LNCAP (cell line): Measurements from ENCODE around the gene FKBP8.

Experiments used
- CTCF ChIP-seq: fragments of 450-650 bp; IDR thresholded peaks from 2 replicates; pipeline ENCODE4 v1.5.1; 2017; ENCODE audit warnings: mild to moderate bottlenecking

Gene FKBP8

DNA sequence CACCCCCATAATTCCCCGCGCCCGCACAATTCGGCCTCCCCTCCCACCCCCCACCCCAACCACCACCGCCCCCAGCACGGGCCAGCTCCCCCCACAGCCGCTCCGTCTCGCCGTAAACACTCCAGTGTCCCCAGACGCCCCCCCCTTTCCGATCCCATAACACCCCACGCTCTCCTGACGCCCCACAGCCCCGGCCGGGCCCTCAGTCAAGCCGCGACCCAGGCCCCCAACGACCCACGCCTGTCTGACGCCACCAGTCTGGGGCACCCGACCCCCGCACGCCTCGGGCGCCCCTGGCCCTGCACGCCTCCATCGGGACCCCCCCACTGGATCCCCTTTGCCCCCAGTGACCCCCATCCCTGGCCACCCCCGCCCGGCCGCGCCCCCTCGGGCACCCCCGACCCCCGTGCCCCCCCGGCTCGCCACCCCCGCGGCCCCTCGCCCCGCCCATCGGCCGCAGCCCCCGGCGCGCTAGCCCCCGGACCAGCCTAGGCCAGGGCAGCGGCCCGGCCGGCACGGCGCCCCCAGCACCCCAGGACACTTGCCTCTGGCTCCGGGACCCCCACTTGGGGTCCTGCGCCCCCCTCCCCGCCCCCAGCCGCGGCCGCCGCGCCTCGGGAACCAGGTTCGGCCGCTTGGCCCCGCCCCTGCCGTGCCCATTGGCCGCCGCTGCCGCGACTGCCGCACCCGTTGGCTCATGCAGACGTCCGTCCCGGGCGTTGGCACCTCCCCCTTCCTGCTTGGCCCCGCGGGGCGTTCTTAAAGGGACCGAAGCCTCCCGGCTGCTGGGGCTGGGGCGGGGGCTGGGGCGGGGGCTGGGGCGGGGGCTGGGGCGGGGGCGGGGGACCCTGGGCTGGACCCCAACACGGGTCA, at the start of gene FKBP8:
FKBP8 (minus strand) TSS at position 633 of the 873 bp plus-strand sequence. CDS start 1,603 bp downstream, outside the sequence.
- TF ChIP-seq CTCF, result no peak

DNA sequence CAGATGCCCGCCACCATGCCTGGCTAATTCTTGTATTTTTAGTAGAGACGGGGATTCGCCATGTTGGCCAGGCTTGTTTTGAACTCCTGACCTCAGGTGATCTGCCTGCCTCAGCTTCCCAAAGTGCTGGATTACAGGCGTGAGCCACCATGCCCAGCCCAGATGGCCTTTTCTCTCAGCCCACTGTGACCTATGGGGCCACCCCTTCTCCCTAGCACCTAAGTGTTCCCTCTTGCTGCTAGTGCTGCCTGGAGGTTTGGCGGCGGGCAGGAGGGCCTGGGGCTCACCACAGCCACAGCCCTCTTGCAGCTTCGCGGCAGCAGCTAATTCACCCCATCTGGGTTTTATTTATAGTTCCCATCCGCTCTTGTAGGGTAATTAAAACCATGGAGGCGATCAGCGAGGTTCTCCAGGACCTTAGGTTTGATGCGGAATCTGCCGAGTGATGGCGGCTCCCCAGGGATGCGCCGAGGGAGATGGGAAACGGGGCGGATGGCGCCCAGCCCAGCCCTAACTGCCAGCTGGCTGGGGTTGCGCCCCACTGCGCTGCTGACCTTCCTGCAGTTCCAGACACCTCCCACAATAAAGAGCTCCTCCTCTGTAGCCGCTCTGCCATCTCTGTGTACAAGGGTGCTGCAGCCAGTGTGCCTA, 48.5 kb upstream of the FKBP8 start:
- no peak for TF ChIP-seq CTCF

DNA sequence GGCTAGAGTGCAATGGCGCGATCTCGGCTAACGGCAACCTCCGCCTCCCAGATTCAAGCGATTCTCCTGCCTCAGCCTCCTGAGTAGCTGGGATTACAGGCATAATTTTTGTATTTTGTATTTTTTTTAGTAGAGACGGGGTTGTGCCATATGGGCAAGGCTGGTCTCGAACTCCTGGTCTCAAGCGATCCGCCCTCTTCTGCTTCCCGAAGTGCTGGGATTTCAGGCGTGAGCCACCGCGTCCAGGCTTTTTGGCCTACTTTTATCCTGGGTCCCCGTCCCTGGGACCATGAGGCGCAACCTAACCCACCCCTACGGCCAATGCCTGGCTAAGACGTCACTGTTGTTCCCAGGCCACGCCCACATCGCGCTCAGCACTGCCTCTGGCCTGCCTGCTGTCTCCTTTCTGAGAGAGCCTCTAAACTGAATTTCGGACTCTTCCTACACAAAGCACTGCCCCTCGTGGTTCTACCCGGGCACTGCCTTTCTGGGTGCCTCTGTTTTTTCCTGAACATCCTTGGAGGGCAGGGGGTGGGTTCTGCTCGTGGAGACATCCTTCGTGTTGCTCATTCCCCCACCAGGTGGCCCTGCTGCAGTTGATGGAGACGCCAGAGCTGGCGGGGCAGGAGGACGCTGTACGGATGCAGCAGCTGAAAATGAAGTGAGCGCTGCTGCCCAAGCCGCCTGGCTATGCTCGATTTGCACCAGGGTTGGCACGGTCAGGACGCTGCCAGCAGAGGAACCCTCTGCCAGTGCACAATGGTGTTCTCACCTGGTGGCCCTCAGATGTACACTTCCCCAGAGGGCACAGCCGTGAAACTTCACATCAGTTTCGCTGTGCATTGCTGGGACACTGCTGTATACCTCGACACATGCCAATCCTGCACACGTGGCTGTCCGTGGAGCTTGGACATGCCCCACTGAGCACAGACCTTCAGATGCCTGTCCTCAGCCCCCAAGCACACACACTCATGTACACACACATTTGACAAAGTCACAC, 47.2 kb upstream of the FKBP8 start:
- no peak for TF ChIP-seq CTCF

GRCh38 chr19:18589380-18590272, 46.3 kb upstream of the FKBP8 start:
- TF ChIP-seq CTCF, result no peak

DNA sequence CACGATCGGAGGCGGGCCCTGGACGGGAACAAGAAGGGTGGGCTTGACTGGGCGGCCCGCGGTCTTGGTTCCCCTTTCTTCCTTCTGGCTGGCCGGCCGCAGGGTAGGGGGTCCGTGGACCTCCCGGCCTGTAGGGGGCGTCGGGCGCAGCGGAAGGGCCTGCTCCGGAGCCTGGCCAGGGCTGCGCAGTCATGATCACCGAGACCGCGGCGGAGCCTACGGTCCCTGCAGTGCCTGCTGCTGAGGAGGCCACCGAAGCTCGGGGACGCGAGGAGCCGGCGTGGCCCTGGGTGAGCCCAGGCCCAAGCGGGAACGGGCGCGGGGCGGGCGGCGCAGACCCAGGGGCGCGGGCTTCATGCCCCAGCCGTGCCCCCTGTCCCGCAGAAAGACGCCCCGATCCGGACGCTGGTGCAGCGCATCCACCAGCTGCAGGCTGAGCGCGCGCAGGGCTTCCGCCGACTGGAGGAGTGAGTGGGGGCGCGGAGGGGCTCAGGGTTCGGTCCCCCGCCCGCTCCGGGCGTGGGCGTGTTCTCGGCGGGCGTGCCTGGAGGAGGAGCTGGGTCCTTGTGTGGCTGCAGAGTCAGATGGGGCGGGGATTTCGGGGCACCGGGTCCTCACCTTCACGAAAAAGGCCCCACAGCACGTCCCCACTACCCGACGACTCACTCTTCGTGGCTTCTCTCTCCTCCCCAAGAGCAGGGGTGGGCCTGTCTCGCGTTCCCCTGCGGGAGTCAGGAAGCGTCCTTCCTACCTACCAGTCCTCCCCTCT, 45.4 kb upstream of the FKBP8 start, which contains the start of gene REX1BD:
REX1BD (plus strand) TSS at position 188 of the 769 bp plus-strand sequence; CDS start at position 192, 4 bp downstream.
- TF ChIP-seq CTCF, result peak; percentile 96

- TF ChIP-seq CTCF, result no peak
Observed at GRCh38 chr19:18587962-18588610, 44.7 kb upstream of the FKBP8 start.
